GM21447 (cell line): ENCODE data around the gene FGF21.
"Not testable (repeated sequence)": the region's sequence is repeated elsewhere in the genome, so short reads cannot be mapped to it uniquely, and the experiment has no call there.

Experiments used
- ATAC-seq: cut with Tn5 transposase; IDR thresholded peaks from one replicate; pipeline ENCODE4 v1.9.1; 2021; ENCODE audit not compliant: unreplicated experiment

Gene FGF21, protein sequence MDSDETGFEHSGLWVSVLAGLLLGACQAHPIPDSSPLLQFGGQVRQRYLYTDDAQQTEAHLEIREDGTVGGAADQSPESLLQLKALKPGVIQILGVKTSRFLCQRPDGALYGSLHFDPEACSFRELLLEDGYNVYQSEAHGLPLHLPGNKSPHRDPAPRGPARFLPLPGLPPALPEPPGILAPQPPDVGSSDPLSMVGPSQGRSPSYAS

DNA sequence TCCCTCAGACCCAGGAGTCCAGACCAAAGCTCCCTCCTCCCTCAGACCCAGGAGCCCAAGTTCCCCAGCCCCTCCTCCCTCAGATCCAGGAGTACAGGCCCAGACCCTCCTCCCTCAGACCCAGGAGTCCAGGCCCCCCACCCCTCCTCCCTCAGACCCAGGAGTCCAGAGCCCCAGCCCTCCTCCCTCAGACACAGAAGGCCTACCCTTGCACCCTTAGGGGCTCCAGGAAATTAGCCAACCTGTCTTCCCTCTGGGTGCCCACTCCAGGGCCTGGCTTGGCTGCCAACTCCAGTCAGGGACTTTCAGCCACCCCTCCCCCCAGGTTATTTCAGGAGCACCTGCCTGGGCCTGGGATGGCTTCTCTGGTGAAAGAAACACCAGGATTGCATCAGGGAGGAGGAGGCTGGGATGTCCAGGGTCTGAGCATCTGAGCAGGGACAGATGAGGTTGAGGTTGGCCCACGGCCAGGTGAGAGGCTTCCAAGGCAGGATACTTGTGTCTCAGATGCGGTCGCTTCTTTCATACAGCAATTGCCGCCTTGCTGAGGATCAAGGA, at the start of gene FGF21:
TSS of gene FGF21 (plus strand) at position 441 of the 558 bp plus-strand sequence. CDS start 713 bp downstream, outside the sequence.
- no peak for ATAC-seq

DNA sequence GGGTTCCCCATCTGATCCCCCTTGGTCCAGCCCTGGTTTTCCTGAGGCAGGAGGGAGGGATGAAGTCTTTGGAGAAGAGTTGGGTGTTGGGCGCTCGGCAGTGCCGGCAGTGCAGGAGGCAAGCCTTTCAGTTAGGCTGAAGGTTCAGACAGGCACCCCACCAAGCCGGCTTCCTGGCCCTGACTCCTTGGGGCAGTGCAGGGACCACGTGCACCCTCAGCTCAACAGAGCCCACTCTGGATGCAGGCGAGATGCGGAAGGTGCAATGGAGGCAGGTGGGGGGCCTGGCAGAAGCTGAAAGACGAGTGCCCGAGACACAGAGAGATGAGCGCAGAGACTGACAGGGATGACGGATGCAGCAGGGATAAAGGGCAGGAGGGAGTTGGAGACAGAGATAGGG, 46.9 kb upstream of the FGF21 start:
- ATAC-seq, result no peak

DNA sequence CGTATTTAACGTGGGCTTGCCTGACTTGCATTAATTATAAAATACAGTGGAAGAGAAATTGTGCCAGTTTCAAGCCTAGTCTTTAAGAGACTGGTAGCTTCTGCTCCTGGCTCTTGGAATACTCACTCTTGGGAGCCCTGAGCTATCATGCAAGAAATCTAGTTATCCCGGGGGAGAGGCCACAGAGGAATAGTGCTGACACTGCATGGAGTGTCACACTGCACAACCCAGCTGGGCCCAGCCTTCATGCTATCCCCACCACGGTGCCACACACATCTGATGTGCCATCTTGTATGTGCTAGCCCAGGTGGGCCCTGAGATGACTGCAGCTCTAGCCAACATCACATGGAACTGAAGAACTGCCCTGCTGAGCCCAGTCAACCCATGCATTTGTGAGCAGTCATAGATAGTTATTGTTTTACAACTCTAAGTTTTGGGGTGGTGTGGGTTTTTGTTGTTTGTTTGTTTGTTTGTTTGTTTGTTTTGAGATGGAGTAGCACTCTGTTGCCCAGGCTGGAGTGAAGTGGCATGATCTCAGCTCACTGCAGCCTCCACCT, 44.1 kb upstream of the FGF21 start:
- no peak for ATAC-seq

DNA sequence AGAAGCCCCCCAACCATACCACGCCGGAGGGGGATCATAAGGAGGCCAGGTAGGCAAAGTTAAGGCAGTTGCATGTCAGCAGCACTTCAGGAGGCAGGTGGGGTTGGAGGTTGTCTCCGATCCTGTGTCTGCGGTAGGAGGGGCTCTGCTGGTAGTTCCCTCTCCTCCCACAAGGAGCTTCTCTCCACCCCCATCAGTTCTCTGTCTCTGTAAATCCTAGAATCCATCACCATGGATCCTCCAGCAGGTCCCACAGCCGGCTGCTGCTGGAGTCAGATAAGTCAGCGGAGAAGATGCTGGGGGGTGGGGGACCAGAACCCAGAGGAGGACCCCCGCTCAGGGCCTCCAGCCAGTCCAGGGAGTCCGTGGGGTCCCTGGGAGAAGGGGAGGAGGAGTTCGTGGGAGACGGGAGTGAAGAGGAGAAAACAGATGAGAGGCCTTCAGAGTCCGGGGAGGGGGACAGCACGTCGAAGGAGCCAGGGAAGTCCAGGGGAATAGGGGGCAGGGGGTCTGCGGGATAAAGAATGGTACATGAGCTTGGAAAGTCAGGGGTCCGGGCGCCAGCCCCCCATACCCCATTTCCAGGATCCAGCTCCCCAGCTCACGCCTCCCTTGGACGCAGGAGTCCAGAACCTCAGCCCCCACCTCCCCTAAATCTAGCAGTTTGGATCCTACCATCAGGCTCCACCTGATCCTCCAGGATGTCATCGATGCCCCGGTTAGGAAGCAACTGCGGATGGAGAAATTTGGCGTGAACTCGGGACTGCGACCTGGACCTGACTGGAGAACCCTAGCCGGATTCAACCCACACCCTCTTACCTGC, 42.1 kb upstream of the FGF21 start:
- no peak for ATAC-seq

DNA sequence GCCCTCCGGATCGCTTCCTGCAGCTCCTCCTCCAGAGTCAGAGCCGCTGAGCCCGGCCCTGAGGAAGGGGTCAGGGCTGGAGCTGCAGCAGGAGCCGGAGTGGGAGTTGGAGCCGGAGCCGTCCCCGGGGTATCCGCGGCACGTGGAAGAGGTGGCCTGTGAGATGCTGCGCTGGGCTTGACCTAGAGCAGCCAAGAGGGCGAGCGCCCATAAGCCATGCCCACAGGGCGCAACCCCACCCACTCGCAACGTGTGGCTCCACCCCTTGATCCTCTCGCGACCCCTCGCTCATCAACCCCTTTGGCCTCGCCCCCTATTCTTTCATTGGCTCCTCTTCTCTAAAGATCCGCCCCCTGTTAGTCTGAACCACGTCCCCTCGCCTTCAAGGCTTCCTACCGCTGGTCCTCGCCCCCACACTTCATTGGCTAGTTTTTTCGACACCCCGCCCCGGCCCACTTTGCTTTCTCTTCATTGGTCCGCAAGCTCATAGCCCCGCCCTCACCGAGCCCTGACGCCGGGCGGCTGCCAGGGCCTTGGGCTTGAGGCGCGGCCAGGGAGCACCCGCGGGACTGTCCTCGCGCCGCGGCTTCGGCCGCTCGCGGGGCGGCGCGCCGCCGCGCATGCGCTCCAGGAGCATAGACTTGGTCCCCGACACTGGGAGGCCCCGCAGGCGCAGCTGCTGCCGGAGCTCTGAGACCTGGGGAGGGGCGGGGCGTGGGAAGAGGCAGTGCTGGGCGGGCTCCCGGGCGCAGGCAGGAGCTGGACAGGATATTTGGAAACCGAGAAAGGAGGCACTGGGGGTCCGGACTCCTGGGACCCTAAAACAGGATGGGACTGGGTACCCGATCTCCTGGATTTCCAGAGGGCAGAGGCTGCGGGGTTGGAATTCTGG, 41.2 kb upstream of the FGF21 start:
- ATAC-seq, result peak; percentile 95

DNA sequence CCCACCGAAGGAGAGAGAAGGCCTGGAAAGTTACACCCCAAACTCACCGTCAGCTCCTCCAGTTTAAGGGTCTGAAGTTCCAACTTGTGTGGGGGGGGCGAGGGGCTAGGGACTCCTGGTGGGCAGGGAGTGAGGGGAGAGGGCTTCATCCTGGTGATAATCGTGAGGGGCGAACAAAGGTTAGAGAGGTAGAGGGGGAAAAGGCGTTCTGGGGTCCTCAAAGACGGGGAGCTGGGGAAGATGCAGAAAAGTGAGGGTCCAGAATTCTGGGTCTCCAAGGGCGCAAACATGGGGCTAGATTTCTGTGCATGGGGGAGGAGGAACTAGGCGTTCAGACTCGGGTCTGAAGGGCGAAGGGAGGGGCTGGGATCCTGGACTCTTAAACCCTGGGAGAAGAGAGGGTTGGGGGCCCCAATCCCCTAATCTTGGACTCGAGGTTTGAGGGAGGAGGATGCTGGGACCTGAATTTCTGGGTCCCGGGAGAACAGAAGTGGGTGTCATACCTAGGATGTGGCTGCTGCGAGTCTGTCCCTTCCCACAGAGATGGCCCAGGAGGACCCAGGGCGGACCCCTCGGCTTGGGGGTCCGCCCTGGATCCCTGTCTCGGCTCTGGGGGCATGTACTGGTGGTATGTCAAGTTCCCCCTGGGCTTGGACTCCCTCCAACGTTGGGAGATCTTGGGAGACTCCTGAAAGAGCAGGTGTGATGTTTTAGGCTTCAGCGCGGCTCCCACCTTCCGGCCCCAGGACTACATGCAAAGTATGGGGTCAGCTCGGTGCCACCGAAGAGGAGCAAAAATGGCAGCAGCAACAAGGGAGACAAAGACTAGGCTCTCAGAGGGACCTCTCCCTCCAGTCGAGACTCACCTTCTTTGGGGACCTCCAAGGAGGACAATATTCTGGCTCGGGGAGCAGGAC, 40.3 kb upstream of the FGF21 start:
- ATAC-seq, result no peak

DNA sequence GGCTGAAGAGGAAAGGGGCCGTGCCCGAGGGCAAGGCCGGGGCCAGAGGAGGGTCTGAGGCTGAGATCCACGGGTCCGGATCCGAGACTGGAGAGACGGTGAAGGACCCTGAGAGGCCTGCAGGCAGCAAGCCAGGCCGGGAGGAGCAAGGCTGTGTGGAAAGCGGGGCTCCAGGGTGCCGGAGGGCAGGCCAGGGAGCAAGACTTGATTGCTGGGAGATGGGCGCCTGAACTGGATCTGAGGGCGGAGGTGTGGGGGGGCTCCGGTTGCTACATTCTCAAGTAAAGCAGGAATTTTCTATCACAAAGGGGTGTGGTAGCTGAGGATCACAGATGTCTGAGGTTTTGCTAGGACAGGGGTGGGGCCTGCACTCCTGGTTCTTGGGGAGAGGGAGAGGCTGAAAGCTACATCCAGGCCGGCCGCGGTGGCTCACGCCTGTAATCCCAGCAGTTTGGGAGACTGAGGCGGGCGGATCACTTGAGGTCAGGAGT, 39.6 kb upstream of the FGF21 start:
- no peak for ATAC-seq

DNA sequence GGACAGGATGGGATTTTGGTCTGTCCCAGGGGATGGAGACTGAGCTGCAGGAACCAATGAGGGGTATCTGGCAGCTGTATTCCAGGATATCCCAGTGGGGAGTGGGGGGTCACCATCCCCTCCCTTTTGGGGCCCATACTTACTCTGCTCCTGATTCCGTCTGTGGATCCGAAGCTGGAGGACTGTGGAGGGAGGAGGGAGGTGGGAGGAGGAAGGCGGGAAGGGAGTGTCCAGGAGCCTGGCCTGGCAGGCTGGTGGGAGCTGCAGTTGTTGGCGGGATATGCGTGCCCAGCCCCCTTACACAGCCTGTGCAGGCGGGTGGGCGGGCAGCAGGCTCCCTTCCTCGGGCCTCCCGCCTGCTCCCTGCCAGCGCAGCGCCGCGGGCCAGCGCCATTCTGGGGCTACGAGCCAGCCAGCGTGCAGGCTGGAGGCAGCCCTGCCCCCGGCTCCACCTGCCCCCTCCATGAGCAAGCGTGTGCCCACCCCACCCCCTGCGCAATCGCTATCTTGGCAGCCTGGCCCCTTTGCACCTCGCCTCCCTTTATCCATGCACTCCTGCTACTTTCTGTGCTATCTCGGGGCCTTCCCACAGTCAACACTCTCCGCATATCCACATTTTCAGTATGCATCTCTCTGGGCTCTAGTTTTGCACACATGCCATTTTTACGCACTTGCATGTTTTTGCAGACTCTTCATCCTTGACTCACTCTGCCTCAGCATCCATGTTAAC, 38.6 kb upstream of the FGF21 start:
- ATAC-seq, result no peak

DNA sequence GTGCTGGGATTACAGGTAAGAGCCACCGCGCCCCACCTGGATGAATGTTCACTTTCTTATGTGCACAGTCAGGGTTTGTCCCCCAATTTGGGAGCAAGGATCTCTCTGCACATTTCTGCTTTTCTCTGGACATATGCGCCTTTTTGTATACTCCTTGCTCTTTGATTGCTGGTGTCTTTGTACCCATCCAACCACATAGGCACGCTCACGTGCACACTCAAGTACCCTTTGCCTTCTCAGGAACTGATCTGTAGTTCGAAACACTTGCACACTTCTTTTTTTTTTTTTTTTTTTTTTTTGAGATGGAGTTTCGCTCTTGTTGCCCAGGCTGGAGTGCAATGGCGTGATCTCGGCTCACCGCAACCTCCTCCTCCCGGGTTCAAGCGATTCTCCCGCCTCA, 37.2 kb upstream of the FGF21 start:
- not testable (repeated sequence) for ATAC-seq

DNA sequence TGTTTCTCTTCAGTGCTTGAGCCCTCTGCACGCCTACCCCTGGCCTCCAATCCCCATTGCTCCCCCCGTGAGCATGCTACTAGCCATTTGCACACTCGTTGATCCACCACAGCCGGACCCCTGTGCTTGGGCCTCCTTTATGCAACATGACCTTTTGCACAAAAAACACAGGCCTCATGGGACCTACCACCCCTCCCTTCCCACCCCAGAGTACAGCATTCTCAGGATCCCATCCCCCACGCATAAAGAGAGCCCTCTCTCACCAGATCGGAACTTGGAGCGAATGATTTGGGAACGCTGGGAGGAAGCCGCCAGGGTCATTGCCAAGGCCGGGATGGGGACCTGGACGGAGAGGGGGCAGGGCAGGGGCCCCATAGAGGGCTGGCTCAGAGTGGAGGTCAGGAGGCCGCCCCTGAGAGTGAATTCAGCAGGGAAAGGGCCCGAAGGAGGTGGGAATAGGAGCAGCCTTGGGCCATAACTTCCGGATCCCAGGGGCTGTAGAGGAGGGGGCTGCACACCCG, 36.6 kb upstream of the FGF21 start:
- no peak for ATAC-seq

DNA sequence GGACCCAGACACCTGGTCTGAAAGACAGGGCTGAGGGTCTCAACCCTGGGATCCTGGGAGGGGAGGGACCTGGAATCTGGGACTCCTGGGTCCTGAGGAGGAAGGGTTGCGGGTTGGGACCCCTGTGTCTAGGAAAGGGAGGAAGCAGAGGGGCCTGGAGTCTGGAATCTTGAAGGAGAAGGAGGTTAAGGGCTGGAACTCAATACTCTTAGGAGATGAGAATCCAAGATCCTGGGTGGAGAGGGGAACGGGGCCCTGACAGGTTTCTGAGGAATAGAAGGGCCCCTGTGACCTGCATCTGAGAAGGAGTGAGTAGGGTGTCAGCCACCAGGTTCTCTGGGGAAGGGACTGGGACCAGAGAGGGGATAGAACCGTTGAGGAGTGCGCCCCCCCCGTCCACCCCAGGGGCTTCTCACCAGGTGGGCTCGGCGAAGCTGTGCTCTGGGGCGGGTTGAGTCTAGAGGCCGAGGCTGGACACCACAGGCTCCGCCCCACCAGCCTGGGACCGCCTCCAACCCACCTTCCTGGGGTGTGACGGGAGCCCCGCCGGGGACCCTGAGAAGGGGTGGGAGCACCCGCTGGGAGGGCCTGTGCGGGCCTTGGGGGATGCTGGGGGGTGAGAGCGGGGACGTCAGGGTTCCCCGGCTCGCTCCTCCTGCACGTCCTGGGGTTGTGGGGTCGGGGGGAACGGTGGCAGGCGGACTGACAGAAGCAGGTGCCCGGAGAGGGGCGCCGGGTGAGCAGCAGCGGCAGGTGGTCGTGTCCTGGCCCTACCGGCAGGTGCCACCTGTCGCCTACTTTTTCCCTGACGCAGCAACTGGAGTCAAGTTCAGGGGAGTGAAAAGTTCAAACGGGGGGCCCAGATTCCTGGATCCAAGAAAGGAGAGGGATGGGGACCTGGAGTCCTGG, 35.8 kb upstream of the FGF21 start, which contains the start of gene MAMSTR:
TSS of gene MAMSTR (minus strand) at position 463 of the 909 bp plus-strand sequence. CDS start 694 bp downstream, outside the sequence.
- ATAC-seq, result no peak

DNA sequence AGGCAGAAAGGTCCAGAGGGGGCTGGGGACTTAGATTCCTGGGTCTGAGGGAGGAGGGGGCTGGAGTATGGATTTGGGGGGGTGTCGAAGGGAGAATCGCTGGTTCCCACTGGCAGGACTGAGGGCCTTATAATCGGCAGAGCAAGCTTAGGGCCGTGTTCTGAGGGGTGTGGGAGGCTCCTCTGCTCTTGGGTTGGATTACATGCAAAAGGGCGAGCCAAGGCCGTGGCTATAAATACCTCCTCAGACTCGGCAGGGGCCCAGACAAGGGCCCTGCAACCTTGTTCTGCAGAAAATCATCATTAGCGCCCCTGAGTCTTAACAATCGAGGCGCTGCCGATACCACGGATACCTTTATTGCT, 35.1 kb upstream of the FGF21 start:
- ATAC-seq, result no peak

DNA sequence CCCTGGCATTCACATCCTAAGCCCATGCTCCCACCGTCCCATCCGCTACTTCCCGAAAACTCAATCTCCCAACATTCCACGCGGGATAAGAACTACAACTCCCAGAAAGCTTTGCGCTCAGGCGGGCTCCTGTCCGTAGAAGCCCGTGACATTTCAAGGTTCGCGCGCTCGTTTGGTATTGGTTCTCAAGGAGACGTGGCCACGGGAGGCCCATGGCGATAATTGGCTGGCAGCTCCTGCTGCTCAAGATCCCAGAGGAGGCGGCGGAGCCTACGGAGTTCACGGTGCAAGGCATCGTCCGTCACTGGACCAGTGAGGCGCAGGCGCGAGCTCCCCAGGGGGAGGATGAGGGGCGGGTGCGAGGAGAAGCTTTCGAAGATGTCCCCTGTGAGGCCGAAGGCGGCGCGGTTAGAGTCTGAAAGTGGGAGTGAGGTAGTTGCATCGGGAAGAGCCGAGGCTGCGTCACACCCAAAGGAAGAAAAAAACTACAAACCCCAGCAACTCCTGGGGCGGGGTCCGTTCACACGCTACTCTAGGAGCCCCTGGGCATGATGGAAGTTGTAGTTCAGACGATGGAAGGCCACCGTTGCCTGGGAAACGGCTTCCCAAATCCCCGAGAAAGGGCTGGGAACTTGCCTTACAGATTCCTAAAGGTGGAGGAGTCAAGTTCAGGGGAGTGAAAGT, 34.6 kb upstream of the FGF21 start:
- peak; percentile 86 for ATAC-seq

DNA sequence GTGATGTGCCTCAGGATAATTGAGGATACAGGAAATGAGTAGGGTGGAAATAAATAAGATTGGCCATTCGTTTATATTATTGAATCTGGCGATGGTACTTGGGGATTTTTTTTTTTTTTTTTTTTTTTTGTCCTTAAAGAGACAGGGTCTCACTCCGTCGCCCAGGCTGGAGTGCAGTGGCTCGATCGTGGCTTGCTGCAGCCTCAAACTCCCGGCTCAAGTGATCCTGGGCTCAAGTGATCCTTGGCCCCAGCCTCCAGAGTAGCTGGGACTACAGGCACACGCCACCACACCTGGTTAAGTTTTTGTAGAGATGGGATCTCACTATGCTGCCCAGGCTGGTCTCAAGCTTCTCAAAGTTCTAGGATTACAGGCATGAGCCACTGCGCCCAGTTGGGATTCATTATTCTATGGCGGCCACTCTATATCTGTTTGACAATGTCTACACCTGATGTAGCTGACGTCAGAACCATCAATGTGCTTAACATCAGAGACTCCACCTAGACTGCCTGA, 33.1 kb upstream of the FGF21 start:
- no peak for ATAC-seq

DNA sequence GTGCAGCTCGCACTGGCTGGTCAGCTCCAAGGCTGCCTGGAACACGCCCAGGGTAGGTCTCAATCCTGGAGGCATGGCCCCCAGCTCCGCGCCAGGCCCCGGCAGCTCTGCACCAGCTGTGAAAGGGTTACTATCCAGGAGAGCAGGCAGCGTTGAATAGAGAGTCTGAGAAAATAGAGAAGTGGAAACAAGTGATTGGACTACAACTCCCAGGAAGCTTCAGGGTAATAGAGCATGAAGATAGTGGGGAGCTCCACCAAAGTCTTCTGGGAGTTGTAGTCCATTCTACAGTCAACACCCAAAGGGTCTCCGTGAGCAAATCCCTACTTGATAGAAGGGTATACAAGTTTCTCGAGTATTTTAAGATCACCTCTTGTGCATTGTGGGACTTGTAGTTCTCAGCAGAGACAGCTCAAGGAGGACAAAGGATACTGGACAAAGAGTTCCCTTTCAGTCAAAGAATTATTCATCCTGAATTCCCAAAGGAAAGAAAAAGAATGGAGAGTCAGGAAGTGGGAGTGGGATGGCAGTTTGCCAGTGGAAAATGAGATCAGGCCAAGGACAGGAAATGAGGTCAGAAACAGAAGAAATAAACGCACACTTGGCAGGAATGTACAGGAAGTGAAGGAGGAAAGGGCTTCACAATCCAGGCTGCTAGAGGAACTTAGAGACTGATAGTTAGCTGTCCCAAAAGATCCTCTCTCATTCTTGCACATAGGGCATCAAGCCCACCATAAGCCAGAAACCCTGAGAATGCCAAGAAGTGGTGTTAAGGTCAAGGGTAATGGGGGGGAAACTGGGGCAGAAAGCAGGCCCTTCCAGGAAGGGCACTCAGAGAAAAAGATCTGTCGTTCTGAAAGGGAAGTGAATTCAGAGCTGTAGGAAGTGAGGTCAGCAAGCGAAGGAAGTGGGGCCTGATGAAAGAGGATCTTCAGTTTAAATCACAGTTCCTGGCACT, 30.2 kb upstream of the FGF21 start:
- no peak for ATAC-seq

DNA sequence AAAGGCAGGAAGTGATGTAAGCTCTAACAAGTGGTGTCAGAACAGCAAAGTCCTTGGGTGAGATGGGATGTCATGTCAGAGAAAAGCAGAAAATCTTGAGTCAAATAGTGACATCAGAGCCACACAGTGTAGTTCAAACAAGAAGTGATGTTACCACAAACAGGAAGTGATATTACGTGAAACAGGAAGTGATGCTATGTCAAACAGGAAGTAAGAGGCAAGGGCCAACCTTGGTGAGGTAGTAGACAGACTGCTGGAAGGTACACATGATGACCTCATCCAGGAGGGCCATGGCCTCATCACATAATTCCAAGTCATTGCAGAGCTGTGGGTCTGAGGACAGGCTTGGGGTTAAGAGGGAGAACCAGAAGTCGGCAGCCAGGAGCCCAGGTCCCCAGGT, 28.8 kb upstream of the FGF21 start:
- no peak for ATAC-seq
